AG09309 (cell line): Measurements from ENCODE around the gene LAMA2.
A peak's percentile ranks its signal among the peaks of the same experiment; 100 is the strongest.

Experiments used
- DNase-seq: peaks from one replicate; pipeline ENCODE4 v3.0.0-alpha.2; 2010; ENCODE audit warnings: low read depth
- H3K4me3 ChIP-seq: 2 replicates; pipeline ENCODE4 v1.5.1; 2011; ENCODE audit warnings: mild to moderate bottlenecking, low read depth, low read length, moderate library complexity; ENCODE audit not compliant: control insufficient read depth
- TF ChIP-seq, protein P1 (sequence below): IDR thresholded peaks from 2 replicates; pipeline ENCODE4 v1.5.1; 2011; ENCODE audit warnings: mild to moderate bottlenecking, low read depth, low read length, inconsistent platforms; ENCODE audit not compliant: insufficient read depth, control insufficient read depth; ENCODE audit errors: missing control alignments

The LAMA2 gene

DNA sequence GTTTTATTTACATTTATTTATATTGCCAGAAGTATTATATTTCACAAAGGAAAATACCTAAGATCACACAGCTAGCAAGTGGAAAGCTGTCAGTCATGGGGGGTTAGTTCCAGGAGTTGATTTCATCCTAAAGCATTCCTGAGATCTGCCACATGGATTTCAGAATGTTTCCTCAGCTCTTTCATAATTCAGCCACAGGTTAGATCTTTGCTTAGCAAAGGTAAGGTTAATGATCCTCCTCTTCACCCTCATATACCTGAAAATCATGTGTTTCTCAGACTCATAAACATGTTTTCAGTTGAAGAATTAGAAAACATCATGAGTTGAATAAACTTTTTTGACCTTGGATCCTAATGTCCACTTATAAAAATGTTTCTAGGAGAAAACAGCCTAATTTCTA is 611.6 kb downstream of the LAMA2 start:
- no peak overlapping the region for H3K4me3 ChIP-seq
- TF ChIP-seq, protein P1, sequence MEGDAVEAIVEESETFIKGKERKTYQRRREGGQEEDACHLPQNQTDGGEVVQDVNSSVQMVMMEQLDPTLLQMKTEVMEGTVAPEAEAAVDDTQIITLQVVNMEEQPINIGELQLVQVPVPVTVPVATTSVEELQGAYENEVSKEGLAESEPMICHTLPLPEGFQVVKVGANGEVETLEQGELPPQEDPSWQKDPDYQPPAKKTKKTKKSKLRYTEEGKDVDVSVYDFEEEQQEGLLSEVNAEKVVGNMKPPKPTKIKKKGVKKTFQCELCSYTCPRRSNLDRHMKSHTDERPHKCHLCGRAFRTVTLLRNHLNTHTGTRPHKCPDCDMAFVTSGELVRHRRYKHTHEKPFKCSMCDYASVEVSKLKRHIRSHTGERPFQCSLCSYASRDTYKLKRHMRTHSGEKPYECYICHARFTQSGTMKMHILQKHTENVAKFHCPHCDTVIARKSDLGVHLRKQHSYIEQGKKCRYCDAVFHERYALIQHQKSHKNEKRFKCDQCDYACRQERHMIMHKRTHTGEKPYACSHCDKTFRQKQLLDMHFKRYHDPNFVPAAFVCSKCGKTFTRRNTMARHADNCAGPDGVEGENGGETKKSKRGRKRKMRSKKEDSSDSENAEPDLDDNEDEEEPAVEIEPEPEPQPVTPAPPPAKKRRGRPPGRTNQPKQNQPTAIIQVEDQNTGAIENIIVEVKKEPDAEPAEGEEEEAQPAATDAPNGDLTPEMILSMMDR = no peak
- DNase-seq = no peak

DNA sequence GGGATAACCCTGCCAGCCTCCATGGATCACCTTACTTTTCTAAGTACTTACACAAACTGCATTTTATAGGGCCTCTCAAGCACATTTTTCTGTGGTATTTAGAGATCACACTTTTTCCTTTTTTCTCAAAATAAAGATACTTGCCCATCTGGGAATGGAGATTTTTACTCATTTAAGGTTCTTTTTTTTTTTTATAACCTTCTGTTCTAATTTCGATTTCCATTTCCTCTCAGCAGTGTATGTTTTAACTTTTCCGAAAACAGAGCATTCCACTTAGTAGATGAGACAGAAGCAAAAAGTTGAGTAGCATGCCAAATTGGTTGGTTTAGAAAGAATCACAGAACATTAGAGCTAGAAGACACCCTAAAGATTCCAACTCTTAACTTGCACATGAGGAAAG is 612.7 kb downstream of the LAMA2 start:
- DNase-seq = no peak
- TF ChIP-seq, protein P1 = no peak

DNA sequence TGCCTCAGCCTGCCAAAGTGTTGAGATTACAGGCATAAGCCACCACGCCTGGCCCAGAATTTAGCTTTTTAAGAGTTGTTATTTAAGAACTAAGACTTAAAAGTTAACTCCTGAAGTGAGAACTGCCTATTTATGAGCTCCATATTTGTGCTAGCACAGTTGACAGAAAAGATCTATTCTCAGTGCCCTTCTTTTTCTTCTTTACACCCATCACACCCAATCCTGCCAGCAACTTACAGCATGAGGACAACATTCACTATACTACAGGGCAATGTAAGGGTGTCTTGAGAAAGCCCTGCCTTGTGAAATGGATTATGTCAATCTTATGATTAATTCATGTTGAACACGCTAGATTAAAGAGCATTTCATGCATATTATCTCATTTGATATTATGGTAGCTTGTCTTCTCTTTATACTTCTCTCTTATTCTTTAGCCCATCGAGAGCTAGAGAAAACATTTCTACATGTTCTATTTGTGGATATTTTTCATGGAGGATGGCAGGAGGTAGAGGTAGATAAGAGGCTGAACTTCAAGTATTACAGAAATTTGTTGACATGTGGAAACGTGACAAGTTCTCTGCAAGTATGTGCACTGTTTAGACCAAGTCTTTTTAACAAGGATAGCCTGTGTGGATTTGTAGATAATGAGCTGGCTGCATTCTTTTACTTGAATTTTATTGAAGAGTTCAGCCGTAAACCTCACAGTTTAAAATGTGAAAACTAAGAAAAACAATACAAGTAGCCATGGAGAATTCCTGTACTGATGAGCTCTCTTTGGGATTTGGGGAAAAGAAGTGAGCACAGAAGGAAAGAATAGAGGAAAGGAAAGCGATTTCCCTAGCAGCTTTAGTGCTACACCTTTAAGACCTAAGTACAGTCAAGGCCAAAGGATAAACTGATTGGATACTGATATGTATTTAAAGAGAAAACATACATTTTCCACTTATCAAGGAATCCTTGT is 614.8 kb downstream of the LAMA2 start:
- H3K4me3 ChIP-seq = no peak overlapping the region
- TF ChIP-seq, protein P1 = no peak
- peak; percentile 68 for DNase-seq

More for the DNA sequence above, 612.7 kb downstream of the LAMA2 start:
- no peak overlapping the region for H3K4me3 ChIP-seq

DNA sequence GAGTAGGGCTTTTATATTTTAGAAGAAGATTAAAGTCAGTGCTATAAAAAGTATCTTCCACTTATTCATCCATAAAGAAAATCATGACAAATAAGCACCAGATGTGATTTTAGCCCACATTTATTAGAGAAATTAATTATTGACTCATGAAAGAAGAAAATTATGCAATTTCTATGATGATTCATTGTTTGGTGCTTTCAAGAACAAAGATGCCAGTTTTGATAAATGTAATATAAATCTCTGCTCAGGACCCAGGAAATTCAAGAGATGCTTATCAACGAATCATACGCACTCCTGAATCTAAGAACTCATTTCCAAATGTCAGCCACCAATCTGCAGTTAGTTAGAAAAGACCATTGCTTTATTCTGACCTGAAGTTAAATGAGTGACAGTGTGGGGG is 615.6 kb downstream of the LAMA2 start:
- TF ChIP-seq, protein P1 = no peak
- DNase-seq = no peak
- H3K4me3 ChIP-seq = no peak overlapping the region

DNA sequence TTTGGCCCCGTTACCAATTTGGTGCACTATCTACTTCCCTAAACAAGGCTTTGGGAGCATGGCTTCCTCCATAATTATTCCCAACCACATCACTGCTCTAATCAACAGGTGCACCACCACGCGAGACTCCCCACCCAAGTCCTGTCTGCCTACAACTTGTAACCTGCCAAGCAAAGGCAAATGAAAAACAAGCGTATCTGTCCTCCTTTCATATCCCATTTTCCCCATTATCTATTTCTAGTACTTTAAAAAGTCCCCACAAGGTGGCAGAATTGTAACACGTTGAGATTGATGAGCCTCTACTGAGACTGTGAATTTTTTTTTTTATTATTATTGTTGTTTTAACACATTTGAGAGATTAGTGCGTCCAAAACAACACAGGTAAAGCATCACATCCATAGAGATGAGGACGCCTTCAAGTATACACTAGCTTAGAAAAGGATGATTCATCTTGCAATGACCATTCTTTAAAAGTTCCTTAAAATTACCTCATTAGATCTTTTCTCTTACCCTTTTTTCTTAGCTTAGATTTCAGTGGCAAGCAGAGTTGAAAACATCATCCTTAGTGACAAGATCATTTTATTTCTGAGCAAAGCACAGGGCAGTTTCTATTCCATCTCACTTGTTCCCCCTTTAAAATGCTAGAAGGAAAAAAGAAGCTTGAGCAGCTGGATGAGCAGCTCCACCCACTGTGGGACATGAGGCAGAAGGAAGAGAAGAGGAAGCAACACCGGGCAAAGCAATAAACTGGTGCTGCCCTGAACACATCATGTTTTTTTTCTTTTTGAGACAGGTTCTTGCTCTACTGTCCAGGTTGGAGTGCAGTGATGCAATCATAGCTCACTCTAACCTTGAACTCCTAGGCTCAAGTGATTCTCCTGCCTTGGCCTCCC is 616.3 kb downstream of the LAMA2 start:
- H3K4me3 ChIP-seq = peak overlapping the region; percentile 6; the same call in 1 of the 2 replicates
- TF ChIP-seq, protein P1 = peak; percentile 47
- no peak for DNase-seq

DNA sequence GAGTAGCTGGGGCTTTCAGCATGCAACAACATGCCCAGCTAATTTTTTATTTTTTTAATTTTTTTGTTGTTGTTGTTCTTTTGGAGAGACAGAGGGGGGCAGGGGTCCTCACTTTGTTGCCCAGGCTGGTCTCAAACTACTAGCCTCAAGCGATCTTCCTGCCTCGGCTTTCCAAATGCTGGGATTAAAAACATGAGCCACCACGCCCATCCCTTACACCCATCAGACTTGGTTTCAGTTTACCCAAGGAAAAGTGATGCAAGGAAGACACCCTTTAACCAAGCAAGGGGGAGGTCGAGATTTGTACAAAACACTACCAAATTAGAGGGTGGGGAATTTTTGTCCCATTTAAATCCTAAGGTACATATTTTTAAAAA is 616.9 kb downstream of the LAMA2 start:
- no peak for DNase-seq
- TF ChIP-seq, protein P1 = no peak
- no peak overlapping the region for H3K4me3 ChIP-seq
